OCI-LY7 (cell line): ENCODE results near the gene HAGHL.

Experiments
- CTCF ChIP-seq: fragments of 200-600 bp; sonication (generic); conservative IDR thresholded peaks from 2 replicates; pipeline ENCODE4 v1.5.1; 2014; ENCODE audit warnings: mild to moderate bottlenecking, antibody characterized with exemption, low read length, moderate library complexity, mixed read lengths
- EZH2phosphoT487 ChIP-seq: fragments of 200-600 bp; sonication (generic); IDR thresholded peaks from 2 replicates; pipeline ENCODE4 v1.6.1; 2018; ENCODE audit warnings: low read depth, borderline replicate concordance, mild to moderate bottlenecking, mixed run types, antibody characterized with exemption, low read length, moderate library complexity, mixed read lengths

- no peak for TF ChIP-seq CTCF
- 0 out of 2 replicates have a peak, but pooled peaks have one; percentile 84 for TF ChIP-seq EZH2phosphoT487
Observed at GRCh38 chr16:694863-695354, 32.0 kb upstream of the HAGHL start.
